ENCODE data around the gene SYT15.

The SYT15 gene

DNA sequence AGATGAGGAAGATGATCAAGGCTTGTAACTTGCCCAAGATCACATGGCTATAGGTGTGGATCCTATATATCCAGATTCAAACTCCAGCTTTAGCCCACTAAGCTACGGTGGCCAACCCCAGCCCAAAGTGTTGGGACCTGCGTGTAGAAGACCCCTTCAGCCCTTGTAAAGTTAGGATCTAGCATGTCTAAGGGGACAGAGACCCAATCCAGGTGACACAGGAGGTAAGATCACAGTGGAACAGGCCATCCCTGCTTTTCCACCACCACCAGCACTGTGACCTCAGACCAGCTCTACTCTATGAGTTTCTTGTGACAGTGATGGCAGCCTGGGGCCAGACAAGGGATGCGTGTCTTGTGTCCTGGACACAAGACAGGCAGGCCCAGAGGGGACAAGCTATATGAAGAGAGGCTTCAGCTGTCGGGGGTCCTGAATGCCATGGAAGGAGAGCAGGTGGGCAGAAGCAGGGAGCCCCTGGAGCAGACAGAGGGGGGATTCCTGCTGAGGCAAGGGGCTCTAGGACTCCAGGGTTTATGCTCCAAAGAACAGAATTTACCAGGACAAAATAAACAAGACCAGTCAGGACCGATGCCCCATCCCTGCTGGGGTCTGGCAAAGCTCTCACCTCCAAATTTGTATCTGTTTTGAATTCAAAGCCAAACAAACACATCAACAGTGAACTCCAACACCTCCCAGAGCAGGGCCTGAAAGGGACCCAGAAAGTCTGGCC, 32.9 kb upstream of the SYT15 start:
- no peak for DNase-seq

DNA sequence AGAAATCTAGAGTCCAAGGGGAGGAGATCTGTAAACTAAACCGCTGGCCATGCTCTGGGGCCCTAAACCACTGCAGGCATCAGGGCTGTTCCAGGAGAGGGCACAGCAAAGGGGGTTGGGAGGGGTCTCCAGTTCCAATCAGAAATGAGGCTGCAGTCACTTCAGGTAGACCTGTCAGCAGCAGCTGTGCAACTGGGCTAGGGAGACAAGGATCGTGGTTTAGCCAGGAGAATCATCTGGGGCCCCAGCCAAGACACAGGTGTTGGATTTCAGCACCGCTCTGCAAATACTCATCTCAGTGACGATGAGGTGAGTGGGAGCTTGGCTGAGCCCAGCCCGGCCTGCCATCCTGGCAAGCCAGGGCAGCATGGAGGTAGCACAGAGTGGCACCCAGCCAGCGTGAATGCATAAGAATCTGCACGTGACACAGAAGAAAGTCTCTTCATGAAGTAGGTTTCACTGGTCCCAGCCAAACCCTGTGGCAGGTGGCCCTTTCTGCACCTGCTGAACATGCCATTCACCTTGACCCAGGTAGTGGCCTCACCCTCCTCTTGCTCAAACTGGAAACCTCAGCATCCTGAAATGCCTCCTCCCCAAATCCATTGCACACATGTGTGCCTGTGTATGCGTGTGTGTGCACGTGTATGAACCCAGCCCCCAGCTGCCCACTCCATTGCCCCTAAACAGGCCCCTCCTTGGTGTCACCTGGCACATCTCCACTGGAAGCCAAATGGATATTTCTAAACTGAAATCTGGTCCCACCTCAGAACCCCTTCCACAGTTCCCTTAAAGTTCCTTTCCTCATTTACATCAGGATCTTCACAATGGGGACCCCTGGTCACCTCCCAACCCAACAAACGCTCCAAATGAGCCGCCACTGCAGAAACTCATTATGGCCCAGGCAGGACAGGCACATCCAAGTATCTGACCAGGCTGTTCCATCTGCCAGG, 32.1 kb upstream of the SYT15 start:
- no peak for DNase-seq

DNA sequence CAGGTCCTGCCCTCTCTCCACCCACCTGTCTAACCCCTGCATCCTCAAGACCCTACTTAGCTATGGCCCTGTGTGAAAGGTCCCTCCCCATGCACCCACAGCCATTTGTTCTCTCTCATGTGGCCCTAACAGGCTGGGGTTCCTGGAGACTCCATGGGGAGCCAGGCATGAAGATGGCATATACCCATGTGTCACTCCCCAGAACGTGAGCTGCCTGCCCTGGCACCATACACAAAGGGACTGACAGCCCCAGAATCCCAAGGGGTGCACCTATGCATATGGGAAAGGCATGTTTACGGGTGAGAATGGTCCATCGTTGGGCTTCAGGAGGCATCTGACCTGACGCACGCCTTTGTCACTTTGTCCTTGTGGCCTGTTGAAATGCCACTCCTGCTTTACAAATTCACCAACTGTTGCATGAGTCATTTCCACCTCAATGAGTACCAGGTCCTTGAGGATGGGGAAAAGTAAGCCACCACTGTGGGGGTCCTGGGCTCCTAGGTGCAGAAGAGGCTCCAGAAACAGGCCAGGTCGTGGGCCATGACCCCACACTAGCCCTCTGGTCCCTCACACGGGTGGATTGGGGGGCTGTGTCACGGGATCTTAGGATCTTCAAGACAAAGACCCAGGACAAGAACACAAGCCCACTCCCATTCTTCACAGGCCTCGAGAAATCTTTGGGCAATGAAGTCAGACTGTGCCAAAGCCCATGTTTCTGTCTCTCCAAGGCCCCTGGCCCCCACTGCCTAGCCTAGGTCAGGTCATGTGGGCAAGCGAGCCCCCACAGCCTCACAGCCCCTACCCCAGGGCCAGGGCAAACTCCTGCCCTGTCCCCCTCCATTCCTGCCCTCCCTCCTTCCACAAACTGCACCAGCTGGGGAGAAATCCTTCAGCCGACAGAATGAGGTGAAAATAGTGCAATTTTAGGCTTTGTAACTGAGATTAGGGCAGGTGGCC, 31.1 kb upstream of the SYT15 start:
- no peak for DNase-seq

DNA sequence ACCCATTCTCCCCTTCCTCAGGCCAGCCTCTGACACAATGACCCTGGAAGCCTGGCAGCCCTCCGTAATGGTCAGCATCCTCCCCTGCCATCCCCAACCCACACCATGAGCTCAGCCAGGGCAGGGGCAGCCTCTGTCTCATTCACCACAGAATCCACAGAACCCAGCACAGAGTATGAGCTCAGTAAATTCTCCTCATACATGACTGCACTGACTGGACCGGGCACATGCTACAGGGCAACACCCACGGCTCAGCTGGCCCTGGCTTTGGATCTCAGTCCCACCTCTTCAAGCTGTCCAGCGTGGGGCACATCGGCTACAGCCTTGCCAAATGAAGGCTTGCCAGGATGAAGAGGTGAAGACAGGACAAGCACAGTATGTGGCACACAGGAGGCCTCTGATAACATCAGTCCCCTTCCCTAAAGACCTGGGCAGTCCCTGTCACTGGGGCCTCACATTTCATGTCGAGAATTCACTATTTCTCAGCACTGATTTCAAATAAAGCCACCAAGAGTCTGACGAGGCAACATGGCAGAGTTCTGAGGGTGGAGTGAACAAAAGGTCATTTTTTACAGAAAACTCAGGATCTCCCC, 30.3 kb upstream of the SYT15 start:
- DNase-seq, result no peak

DNA sequence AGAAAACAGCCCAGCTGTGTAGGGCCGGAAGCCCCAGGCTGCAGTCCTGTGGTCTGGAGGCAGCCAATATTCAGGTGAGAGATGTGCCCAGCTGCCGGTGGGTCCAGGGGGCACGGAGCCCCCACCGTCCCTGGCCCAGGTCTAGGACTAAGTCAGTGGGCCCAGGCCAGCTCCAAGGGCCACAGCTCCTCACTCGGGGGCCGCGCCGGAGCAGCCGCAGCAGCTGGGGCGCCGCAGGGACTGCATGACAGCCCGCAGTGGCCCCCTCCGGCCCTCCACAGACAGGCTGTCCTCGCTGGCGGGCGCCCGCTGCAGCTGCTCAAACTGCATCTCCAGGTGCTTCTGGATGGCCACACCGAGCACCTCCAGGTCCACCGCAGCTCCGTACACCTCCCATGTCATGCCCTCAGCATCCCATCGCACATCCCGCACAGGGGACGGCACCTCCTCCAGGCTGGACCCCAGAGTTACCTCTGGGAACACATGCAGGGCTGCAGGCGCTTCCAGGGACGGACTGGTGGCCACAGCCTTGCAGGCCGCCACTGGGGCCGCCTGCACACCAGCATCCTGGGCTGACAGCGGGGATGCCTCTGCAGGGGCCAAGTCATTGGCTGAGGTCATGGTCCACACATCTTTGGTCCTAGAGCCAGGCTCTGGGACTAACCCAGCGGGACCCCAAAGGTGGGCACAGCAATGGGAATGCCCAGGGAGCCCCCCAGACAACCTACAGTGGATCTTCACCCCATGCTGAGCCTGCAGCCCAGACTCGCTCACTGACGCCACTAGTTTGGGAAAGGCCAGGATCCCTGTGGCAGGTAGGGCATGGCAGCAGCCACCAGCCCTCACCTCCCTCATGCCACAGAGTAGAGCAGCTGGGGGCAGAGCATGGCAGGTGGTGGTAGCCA, 29.5 kb upstream of the SYT15 start:
- DNase-seq, result no peak

DNA sequence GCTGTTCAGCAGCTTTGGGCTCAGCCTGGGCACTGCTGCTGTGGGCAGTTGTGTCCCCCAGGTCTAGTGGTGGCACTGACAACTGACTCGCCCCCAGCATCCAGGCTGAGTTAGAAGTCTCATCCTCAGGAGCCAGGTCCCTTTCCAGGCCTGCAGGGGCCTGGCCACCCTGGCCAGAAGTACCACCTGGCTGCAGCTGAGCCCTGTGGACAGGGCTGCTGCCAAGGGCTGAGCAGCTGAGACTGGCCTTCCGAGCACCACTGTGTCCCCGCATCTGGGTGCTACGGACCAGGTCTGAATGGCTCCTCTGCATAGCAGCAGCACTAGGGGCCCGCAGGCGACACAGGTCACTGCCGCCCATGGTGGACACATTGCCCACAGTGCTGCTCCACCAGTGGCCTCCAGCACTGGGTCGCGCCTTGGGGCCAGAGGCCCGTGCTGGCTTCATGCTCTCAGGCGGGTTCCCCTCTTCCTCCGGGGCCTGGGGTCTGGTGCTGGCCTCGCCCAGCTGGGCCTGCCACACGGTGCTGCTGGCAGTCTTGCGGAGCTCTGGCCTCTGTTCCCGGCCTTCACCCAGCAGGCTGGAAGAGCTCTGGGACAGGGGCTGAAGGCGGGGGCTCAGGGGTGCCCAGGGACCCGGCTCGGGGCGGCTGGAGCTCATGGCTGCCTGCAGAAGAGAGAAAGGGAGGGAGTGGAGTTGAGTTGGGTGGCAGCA, 28.7 kb upstream of the SYT15 start:
- no peak for DNase-seq

DNA sequence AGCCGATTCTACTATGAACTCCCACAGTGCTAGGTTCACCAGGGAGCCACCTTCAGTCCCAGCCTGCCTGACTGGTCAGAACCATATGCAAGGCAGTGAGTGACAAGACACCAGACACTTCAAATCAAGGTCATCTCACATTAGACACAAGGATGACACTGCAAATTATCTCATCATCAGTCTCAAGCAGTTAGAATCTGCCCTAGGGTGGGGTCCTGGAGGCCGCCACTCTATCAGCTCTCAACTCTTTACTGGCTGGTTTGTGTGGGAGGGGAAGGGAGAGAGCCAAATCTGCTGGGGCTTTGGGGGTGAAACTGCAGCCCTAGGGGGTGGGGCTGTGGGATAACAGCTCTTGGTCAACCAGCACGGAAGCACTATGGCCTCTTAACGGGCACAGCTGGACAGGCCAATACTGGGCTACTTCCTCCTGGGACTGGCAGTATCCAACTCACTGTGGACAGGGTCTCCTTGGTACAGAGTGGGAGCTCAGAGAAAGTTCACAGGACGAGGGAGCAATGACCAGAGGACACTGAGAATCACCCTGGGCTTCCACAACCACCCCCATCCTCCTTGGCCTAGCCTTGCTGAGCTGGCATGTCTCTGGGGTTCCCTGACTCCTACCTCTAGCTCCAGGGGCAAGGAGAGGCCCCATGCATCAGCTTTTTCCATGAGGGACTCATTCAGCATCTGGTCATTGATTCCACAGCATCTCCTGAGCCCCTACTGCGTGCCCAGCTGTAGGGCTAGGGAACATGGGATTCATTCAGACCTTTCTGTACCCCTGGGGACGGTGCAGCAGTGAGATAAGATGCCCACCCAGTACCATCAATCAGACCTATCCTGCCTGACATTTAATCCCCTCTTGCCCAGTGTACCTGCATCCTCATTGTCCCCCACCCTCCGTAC, 27.9 kb upstream of the SYT15 start:
- no peak for DNase-seq

DNA sequence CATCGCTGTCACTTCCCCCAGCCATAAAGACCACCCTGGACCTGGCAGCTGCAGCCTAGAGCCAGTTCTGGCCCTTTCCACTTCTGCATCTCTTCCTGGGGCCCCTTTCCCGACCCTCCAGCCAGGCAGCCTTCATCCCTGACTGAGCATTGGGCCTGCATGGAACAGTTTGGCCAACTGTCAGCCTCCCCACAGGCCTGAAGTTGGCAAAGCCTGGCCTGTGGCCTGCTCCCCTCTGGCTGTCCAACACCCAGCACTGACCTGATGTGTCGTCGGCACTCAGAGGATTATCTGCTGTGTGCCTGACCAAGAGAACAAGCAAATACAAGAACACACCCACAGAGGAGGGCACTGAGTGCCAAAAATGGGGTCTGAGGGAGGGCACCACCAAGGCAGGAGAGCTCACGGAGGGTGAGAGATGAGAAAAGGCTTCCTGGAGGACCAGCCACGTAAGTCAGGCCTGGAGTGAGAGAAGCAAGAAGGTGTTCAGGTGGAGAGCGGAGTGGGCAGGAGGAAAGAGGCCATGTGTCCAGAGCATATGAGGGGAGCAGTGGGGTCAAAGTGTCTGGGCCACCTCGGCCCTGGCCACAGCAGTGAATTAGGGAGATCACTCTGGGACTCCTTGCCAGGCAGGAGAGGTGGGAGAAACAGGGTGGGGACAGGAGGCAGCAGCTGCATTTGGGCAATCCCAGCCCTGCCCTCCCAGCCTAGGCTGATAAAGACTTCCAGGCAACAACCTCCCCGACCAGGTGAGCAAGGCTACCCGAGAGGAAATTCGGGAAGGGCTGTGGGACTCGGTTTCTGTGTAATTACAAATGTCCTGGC, 27.0 kb upstream of the SYT15 start:
- DNase-seq, result no peak

DNA sequence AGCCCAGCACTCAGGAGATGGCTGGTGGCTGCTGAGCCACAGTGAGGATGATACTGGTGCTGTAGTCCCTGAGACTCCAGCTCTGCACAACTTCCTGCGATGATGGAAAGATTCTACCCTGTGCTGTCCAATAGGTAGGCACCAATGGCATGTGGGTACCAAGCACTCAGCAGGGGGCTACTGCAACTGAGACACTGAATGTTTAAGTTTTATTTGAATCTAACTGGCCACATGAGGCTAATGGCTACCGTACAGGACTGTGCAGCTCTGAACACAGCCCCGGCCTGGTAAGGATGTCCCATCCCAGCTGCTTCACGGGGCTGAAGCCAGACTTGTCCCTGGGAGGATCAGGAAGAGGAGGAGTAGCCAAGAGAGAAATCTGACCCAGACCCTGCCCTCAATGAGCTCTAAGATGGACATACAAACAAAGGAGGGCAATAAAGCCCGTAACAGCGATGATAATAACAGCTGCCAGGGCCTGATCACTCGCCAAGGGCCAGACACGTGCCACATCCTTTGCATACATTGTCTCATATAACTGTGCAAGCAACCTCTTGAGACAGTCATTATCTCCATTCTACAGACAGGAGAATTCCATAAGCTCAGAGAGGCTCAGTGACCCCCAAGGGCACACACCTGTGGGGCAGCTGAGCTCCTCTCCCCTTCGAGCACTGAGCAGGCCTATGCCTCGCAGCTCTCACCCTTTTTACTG, 26.2 kb upstream of the SYT15 start:
- no peak for DNase-seq

DNA sequence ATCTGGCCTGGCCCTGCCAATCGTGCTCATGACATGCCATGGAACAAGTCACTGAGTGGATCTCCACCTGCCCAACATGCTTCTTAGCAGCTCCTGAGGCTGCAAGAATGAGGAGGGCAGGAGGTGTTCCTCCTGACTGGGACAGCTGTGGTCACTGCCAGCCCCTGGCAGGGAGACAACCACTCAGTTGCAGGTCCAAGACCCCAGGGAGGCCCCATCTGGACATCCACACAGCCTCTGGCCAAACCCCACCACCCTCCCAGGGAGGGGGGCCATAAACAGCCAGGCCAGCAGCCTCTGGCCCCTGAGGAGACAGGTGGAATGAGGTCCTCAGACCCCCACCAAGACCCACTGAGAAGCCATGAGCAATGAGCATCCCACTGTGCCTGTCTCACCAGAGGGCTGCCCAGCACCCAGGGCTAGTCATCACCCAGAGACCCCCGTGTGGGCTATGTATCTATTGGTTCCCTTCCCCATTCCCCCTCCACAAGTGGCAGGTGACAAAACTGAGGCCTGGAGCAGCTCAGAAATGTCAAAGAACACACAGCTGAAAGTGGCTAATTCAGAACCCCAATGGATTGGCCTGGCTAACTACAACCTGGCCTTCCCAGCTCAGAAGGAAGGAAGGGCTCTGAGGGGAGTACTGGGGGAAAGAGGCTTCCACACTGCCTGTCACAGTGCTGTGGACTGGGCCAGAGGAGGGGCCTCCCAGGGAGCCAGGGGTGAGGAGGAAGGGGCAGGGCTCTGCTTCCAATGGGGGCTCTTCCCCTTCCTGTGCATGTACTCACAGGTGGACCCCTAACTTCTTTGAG, 25.5 kb upstream of the SYT15 start:
- no peak for DNase-seq

DNA sequence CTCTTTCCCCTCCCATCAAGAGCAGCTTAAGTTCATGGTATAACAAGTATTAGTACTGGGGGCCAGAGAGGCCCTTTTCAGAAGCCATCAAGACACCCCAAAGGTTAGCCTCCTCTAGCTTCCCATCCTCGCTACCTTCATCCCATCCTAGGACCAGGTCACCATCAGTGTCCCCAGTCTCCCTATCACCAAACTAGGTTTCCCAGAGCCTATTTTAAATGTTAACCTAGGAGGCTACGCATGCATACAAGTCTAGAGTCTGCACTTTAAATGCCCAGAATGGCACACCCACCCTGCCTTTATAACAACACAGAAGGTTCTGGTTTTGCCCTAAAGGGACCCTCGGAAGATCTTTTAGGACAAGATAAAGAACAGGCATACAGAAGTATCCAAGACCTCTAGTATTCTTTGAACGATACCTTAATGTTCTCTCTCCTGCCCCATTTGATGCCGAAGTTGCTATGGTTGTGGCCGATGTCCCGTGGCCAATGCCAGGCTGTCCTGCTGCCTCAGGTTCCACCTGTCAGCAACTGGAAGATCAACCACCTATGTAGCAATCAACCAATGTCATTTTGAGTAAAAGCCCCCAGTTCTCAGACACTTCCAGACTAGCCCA, 24.7 kb upstream of the SYT15 start:
- DNase-seq, result no peak

DNA sequence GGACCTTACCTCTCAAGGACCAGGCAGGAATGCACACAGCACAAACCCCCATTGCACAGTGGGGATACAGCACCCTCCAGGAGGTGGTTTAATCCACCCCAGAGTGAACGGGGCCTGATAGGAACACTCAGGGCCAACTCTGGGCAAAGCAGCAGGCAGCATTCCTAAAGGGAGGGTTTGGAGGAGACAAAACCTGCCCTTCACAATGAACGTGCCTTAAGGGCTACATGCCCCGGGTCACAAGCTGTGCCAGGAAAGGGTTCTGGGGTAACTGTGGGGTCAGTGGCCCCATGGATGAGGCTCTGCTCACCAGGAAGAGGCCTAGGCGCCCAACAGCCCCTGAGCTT, 23.6 kb upstream of the SYT15 start:
- no peak for DNase-seq

DNA sequence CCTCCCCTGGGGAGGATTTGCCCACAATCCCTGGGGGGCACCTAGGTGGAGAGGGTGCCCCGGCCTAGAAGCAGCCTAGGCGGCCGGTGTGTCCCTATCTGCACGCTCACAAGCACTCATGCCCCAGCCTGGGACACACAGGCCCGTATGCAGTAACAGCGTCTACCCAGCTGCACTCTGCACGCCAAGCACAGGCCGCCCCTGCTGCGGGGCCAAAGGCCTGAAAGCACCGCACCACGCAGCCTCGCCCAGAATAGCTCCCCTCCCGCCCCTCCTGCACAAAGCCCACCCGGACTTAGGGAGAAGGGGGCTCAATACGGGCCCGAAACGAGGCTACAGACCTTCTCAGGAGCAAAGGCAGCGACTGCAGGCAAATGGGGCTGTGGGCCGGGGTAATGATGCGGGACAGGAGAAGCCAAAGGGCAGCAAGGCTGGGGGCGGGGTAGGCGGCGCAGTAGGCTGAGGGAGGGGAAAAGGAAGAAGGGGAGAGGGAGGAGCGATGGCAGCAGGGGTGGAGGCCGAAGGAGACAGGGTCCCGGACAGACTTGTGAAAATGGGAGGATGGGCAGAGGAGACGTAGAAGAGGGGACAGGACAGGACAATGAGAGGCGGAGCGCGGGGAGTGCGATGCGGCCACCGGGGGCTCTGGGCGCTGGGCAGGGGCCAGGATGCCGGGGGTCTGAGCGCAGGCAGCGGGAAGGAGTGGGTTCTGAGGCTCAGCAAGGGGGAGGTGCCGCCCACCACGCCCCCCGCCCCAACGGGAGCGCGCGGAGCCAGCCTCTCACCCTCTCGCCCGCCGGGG, 23.0 kb upstream of the SYT15 start:
- no peak for DNase-seq

DNA sequence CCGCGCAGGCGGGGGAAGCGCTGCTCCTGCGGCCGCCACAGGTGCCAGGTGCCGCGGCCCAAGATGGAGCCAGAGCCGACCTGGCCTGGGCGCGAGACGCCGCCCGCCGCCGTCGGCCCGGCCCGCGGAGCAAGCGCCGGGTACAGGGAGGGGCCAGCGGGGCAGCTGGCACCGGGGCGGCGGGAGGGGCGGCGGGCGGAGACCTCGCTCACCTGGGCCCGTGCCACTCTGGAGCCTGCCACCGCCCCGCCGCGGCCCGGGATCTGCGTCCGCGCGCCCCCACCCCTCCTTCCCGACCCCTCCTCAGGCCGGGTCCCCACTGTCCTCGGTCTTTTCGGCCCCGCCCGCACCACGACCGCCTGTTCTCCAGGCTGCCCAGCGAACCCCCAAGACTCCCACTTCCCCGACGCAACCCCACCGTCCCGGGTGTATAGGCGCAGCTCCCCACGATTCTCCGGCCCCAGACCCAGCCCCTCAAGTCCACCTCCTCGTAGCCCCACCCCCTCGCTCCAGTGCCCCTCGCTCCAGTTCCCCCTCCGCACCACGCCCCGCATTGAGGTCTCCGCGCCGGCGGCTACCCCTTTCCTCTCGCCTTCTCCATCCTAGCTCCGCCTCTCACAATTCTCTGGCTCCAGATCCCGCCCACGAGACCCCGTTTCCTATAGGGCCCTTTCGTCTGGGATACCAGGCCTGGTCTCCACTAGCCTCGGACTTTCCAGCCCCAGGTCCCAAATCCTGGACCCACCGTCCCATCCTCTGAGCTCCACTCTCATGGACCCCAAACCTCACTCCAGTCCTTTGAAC, 22.2 kb upstream of the SYT15 start, which contains the start of gene GPRIN2:
Gene GPRIN2 (minus strand): TSS at position 144 of the 804 bp plus-strand sequence. CDS start 5,922 bp downstream, outside the sequence.
- no peak for DNase-seq

All from NCI-H2107 (cell line).